Measurements from ENCODE around the gene TTC9. TPM values are rescaled to one million over a fixed set of nuclear protein-coding genes. Genes with fewer than 3 reads are reported as not detected.

TTC9 gene
- total RNA-seq, 1 experiment from 2014 or later: 0.30 TPM

GRCh38 chr14:70724944-70725343 is 83.2 kb downstream of the TTC9 start:
- Mint-ChIP-seq H3K4me3 (ENCODE audit: unreplicated experiment) (no peak overlapping the region), H3K27ac (ENCODE audit: low read depth, unreplicated experiment) (no peak overlapping the region), H3K9me3 (ENCODE audit: unreplicated experiment) (no peaks in the 10 kb centered on the region), H3K27me3 (ENCODE audit: insufficient read depth, unreplicated experiment) (no peaks in the 10 kb centered on the region), H3K36me3 (ENCODE audit: insufficient read depth, unreplicated experiment) (peaks cover 6% of the 10 kb centered on the region), H3K4me1 (ENCODE audit: insufficient read depth, unreplicated experiment) (no peaks in the 10 kb centered on the region)
- ChIA-PET CTCF (no interaction called here), POLR2A (no interaction called here)
- TF ChIP-seq, protein P1, sequence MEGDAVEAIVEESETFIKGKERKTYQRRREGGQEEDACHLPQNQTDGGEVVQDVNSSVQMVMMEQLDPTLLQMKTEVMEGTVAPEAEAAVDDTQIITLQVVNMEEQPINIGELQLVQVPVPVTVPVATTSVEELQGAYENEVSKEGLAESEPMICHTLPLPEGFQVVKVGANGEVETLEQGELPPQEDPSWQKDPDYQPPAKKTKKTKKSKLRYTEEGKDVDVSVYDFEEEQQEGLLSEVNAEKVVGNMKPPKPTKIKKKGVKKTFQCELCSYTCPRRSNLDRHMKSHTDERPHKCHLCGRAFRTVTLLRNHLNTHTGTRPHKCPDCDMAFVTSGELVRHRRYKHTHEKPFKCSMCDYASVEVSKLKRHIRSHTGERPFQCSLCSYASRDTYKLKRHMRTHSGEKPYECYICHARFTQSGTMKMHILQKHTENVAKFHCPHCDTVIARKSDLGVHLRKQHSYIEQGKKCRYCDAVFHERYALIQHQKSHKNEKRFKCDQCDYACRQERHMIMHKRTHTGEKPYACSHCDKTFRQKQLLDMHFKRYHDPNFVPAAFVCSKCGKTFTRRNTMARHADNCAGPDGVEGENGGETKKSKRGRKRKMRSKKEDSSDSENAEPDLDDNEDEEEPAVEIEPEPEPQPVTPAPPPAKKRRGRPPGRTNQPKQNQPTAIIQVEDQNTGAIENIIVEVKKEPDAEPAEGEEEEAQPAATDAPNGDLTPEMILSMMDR (IDR thresholded peaks at IDR 0.05; ENCODE audit: unreplicated experiment): no peak
- intact Hi-C loops (cut with micrococcal nuclease): no loop called here
- BruUV-seq (replicated peaks): no TSS peak
- no peak for DNase-seq (ENCODE audit: unreplicated experiment)

Other genes starting within 250 kb of the TTC9 start
- 12.6 and 20.0 TPM in 2 replicates for gene SYNJ2BP, start 224.8 kb upstream of the TTC9 start, total RNA-seq (2022)
- gene ADAM21, start 189.7 kb upstream of the TTC9 start, total RNA-seq (2022): 0.37 and 0.59 TPM in 2 replicates
- 1.4 and 1.6 TPM in 2 replicates for gene ADAM20, start 106.9 kb upstream of the TTC9 start, total RNA-seq (2022)
- 41.6 and 60.8 TPM in 2 replicates for gene MED6, start 41.3 kb upstream of the TTC9 start, total RNA-seq (2022)
- gene MAP3K9, start 167.6 kb downstream of the TTC9 start, total RNA-seq (2022): 17.2 and 18.6 TPM in 2 replicates